Activated CD8-positive, alpha-beta memory T cell treated with anti-CD3 and anti-CD28 coated beads for 24 hours (primary cell): ENCODE data around the gene CYP2B6.
"Not testable (repeated sequence)": the region's sequence is repeated elsewhere in the genome, so short reads cannot be mapped to it uniquely, and the experiment has no call there.

Experiments used
- DNase-seq: peaks from one replicate; pipeline ENCODE4 v3.0.0-alpha.2; 2020

The CYP2B6 gene

GRCh38 chr19:40981591-40981990, 9.5 kb upstream of the CYP2B6 start:
- DNase-seq = no peak

- DNase-seq = peak; percentile 4
Observed at GRCh38 chr19:40982594-40983101, 8.4 kb upstream of the CYP2B6 start.

GRCh38 chr19:40989453-40989852, 1.6 kb upstream of the CYP2B6 start:
- DNase-seq = peak; percentile 26

GRCh38 chr19:40995355-40995754, 4.3 kb downstream of the CYP2B6 start:
- DNase-seq = no peak

GRCh38 chr19:40999018-40999417, 7.9 kb downstream of the CYP2B6 start:
- DNase-seq = not testable (repeated sequence)

- no peak for DNase-seq
Observed at GRCh38 chr19:41000310-41000737, 9.2 kb downstream of the CYP2B6 start.

GRCh38 chr19:41001243-41001971, 10.3 kb downstream of the CYP2B6 start:
- no peak for DNase-seq

- not testable (repeated sequence) for DNase-seq
Observed at GRCh38 chr19:41003656-41004055, 12.6 kb downstream of the CYP2B6 start.

GRCh38 chr19:41009700-41010235, 18.7 kb downstream of the CYP2B6 start:
- DNase-seq = no peak

GRCh38 chr19:41013359-41013758, 22.3 kb downstream of the CYP2B6 start:
- DNase-seq = no peak

- no peak for DNase-seq
Observed at GRCh38 chr19:41014643-41015042, 23.6 kb downstream of the CYP2B6 start.

GRCh38 chr19:41016488-41017071, 25.5 kb downstream of the CYP2B6 start:
- peak; percentile 32 for DNase-seq

GRCh38 chr19:41018736-41019290, 27.7 kb downstream of the CYP2B6 start:
- DNase-seq = peak; percentile 42

GRCh38 chr19:41019346-41019745, 28.3 kb downstream of the CYP2B6 start:
- DNase-seq = peak; percentile 5

GRCh38 chr19:41023193-41023592, 32.1 kb downstream of the CYP2B6 start:
- peak; percentile 32 for DNase-seq

- DNase-seq = peak; percentile 35
Observed at GRCh38 chr19:41025411-41025810, 34.3 kb downstream of the CYP2B6 start.

- DNase-seq = peak; percentile 47
Observed at GRCh38 chr19:41025871-41026270, 34.8 kb downstream of the CYP2B6 start.

- DNase-seq = peak; percentile 35
Observed at GRCh38 chr19:41027273-41027967, 36.3 kb downstream of the CYP2B6 start.

- peak; percentile 28 for DNase-seq
Observed at GRCh38 chr19:41029524-41030432, 38.7 kb downstream of the CYP2B6 start.

GRCh38 chr19:41030651-41031050, 39.6 kb downstream of the CYP2B6 start:
- peak; percentile 17 for DNase-seq

GRCh38 chr19:41031916-41032315, 40.8 kb downstream of the CYP2B6 start:
- no peak for DNase-seq

- DNase-seq = peak; percentile 38
Observed at GRCh38 chr19:41033324-41033723, 42.2 kb downstream of the CYP2B6 start.
